ENCODE data around the gene PRKAA1.

DNA sequence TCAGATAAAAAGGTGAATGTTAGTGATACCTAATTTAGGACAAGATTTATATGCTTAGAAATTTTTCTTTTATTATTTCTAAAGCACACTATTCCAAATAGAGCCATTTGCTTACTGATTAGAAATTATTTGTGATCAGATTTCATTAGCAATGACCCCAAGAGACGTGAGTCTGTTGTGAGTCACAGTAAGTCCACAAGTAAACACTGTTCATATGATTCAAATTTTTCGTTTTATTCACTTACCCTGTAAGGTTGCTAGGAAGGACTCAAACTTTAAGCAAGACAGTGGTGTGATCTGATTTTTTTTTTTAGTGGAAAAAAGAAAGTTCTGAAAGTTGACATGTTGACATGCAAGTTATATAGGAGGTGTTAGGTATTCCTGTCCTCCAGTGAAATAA, 44.2 kb upstream of the PRKAA1 start:
- TF ChIP-seq CTCF (IDR thresholded peaks at IDR 0.05; ENCODE audit: borderline replicate concordance, extremely low read depth, low read length, poor library complexity, severe bottlenecking) (no peak), EZH2 (IDR thresholded peaks at IDR 0.05; ENCODE audit: borderline replicate concordance, low read depth, low read length, severe bottlenecking) (no peak)
